ENCODE data around the gene LRTM2. TPM values are rescaled to one million over a fixed set of nuclear protein-coding genes. Genes with fewer than 3 reads are reported as not detected.

The LRTM2 gene
- total and polyA plus RNA-seq, 7 donors, result 0.09 to 0.41 TPM; not detected in 5

DNA sequence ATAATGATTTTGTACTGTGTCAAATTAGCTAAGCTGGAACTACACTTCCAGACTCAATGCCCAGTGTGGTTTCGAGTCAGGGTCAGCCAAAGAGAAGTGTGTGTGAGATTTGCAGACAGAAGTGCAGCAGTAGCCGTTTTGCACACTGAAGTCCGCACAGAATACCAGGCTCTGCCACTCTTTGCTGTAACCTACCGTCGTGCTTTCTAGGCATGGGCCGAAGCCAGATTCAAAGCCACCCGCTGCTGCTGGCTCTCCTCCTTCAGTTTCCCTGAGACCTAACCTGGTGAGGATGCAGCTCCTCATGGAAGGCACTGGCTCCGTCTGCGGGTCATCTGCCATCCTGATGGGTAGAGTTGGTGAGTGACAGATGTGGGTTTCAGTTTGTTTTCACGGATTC is 48.8 kb downstream of the LRTM2 start:
- Histone ChIP-seq H3K4me3 (no peak overlapping the region), H3K27me3 (peaks cover 0 to 7% (median 3%) of the 10 kb centered on the region in 3 donors), H3K27ac (no peak overlapping the region), H3K9me3 (no peaks in the 10 kb centered on the region), H3K4me1 (no peaks in the 10 kb centered on the region), H3K36me3 (no peaks in the 10 kb centered on the region)
- no peak for TF ChIP-seq POLR2AphosphoS5 (IDR thresholded peaks at IDR 0.05)
- DNase-seq, result no peak
- WGBS, 2 donors, result 94 to 95% methylated on average over 10 of the region's 10 CpGs
- intact Hi-C loops (cut with DNase I), result no loop called here

DNA sequence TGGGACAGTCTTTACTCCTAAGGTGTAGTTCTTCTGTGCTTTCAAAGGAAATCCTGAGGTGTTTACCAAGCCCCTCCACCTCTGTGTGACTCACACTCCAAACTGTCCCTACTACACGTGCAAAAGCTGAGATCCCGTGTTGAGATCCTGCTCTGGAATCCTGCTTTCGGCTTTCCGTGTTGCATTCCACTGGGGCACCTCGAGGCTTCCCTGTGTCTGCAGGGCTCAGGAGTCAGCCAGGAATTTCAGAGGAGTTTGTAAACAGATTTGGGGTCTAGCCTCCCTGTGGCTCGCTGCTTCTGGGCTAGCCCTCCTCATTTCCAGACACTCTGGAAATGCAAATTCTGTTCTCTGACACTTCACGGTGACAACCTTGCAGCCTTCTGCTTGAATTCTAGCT is 49.7 kb downstream of the LRTM2 start:
- DNase-seq, result no peak
- no peaks in the 10 kb centered on the region for H3K9me3 ChIP-seq
- H3K4me3 ChIP-seq, result no peak overlapping the region
- H3K27ac ChIP-seq, result no peak overlapping the region
- intact Hi-C loops (cut with DNase I), result no loop called here
- no peaks in the 10 kb centered on the region for H3K36me3 ChIP-seq
- TF ChIP-seq, protein P1, sequence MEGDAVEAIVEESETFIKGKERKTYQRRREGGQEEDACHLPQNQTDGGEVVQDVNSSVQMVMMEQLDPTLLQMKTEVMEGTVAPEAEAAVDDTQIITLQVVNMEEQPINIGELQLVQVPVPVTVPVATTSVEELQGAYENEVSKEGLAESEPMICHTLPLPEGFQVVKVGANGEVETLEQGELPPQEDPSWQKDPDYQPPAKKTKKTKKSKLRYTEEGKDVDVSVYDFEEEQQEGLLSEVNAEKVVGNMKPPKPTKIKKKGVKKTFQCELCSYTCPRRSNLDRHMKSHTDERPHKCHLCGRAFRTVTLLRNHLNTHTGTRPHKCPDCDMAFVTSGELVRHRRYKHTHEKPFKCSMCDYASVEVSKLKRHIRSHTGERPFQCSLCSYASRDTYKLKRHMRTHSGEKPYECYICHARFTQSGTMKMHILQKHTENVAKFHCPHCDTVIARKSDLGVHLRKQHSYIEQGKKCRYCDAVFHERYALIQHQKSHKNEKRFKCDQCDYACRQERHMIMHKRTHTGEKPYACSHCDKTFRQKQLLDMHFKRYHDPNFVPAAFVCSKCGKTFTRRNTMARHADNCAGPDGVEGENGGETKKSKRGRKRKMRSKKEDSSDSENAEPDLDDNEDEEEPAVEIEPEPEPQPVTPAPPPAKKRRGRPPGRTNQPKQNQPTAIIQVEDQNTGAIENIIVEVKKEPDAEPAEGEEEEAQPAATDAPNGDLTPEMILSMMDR (IDR thresholded peaks at IDR 0.05), result no peak
- no peak for TF ChIP-seq POLR2AphosphoS5 (IDR thresholded peaks at IDR 0.05)
- 60 to 70% methylated on average over 7 of the region's 7 CpGs for WGBS, 2 donors
- H3K4me1 ChIP-seq, result no peaks in the 10 kb centered on the region
- H3K27me3 ChIP-seq, result peaks cover 0 to under 1% (median 0%) of the 10 kb centered on the region in 3 donors

DNA sequence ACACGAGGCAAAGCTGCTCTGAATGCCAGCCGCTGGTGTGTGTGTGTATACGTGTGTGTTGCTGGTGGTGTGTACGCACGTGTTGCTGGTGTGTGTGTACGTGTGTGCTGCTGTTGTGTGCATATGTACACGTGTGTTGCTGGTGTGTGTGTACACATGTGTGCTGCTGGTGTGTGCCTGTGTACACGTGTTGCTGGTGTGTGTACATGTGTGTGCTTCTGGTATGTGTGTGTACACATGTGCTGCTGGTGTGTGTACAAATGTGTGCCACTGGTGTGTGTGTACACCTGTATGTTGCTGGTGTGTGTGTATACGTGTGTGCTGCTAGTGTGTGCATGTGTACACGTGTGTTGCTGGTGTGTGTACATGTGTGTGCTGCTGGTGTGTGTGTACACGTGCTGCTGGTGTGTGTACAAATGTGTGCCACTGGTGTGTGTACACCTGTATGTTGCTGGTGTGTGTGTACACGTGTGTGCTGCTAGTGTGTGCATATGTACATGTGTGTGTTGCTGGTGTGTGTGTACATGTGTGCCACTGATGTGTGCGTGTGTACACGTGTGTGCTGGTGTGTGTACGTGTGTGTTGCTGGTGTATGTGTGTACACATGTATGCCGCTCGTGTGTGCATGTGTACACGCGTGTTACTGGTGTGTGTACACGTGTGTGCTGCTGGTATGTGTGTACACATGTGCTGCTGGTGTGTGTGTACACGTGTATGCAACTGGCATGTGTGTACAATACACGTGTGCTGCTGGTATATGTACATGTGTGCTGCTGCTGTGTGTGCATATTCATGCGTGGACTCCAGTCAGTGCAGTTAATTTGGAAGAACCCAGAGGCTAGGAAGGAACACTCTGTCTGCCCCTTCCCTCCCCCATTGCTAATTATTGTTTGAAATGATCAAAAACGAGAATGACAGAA is 50.9 kb downstream of the LRTM2 start:
- no peak for TF ChIP-seq POLR2AphosphoS5 (IDR thresholded peaks at IDR 0.05)
- TF ChIP-seq, protein P1 (IDR thresholded peaks at IDR 0.05), result no peak
- TF ChIP-seq POLR2A (IDR thresholded peaks at IDR 0.05), result no peak
- no peak for TF ChIP-seq EP300 (IDR thresholded peaks at IDR 0.05)
- no peak for DNase-seq
- H3K9me3 ChIP-seq, result no peaks in the 10 kb centered on the region
- H3K27ac ChIP-seq, result no peak overlapping the region
- no peaks in the 10 kb centered on the region for H3K36me3 ChIP-seq
- H3K4me1 ChIP-seq, result no peaks in the 10 kb centered on the region
- no peak overlapping the region for H3K4me3 ChIP-seq
- intact Hi-C loops (cut with DNase I), result no loop called here
- no peaks in the 10 kb centered on the region for H3K27me3 ChIP-seq
- 89 to 91% methylated on average over 24 of the region's 24 CpGs for WGBS, 2 donors

DNA sequence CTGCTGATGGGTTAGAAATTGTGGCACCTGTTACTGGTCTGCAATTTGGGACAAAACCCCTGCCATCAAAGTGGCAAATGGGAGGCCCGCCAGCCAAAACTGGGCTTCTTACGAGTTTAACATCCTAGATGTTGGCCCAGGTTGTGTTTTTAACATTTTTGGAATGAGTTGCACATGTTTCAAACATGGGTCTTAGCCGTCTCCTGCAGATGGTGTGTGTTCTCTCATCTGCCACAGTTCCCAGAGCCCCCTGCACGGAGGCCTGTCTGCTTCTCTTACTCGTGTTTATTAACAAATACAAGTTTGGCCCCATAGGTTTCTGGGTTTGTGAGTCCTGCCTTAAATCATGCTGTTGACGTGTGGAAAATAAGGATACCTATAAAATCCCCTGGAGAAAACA is 51.6 kb downstream of the LRTM2 start:
- no peak for DNase-seq
- intact Hi-C loops (cut with DNase I), result no loop called here
- 81 to 90% methylated on average over 6 of the region's 6 CpGs for WGBS, 2 donors
- Histone ChIP-seq H3K27ac (no peak overlapping the region), H3K4me3 (no peak overlapping the region), H3K9me3 (no peaks in the 10 kb centered on the region), H3K27me3 (no peaks in the 10 kb centered on the region), H3K36me3 (no peaks in the 10 kb centered on the region), H3K4me1 (no peaks in the 10 kb centered on the region)
- TF ChIP-seq EP300 (IDR thresholded peaks at IDR 0.05), result no peak
- TF ChIP-seq, protein P1 (IDR thresholded peaks at IDR 0.05), result no peak
- no peak for TF ChIP-seq POLR2A (IDR thresholded peaks at IDR 0.05)
- no peak for TF ChIP-seq POLR2AphosphoS5 (IDR thresholded peaks at IDR 0.05)

DNA sequence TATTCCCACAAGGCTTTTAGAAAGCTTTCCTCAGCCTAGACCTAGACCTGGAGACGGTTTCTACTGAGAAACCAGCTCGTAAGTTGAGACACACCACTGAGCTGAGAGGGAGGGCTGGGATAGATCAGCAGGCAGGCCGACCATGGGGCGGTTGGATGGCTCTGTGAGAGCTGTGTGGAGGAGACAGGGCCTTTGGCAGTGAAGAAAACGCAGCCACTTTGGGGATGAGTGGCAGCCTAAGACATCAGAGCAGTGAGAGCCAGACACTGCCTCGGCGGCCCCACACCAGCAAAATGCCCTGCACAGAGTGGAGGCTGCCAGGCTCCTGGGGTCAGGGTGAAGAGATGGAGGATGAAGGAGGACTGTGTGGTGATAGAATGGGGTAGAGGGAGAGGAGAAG is 52.1 kb downstream of the LRTM2 start:
- intact Hi-C loops (cut with DNase I), result no loop called here
- WGBS, 2 donors, result 91 to 96% methylated on average over 7 of the region's 7 CpGs
- Histone ChIP-seq H3K4me1 (no peaks in the 10 kb centered on the region), H3K36me3 (no peaks in the 10 kb centered on the region), H3K27me3 (no peaks in the 10 kb centered on the region), H3K27ac (no peak overlapping the region), H3K9me3 (no peaks in the 10 kb centered on the region), H3K4me3 (no peak overlapping the region)
- DNase-seq, result no peak
- TF ChIP-seq, protein P1 (IDR thresholded peaks at IDR 0.05), result no peak
- TF ChIP-seq POLR2AphosphoS5 (IDR thresholded peaks at IDR 0.05) (no peak), EP300 (IDR thresholded peaks at IDR 0.05) (no peak), POLR2A (IDR thresholded peaks at IDR 0.05) (no peak)

All from sigmoid colon (tissue), 7 donors.